Fibroblast of lung (primary cell): ENCODE data around the gene CD207. TPM values are rescaled to one million over a fixed set of nuclear protein-coding genes. Genes with fewer than 3 reads are reported as not detected.

Source experiments
- DNase-seq, 2 donors: peaks; one replicate each; pipeline versions ENCODE4 v3.0.0 to v3.0.0-alpha.2; 2010; ENCODE audit warnings: low read depth in 2 of 2
- H2AFZ ChIP-seq: 2 replicates; pipeline ENCODE4 v1.5.1; 2012; ENCODE audit warnings: low read length, control low read depth, inconsistent platforms
- H3K27ac ChIP-seq: 2 replicates; pipeline ENCODE4 v1.5.1; 2011; ENCODE audit warnings: low read length, control low read depth; ENCODE audit not compliant: insufficient read depth
- H3K27me3 ChIP-seq: 2 replicates; pipeline ENCODE4 v1.5.1; 2011; ENCODE audit warnings: mild to moderate bottlenecking, low read length; ENCODE audit not compliant: control insufficient read depth, insufficient read depth
- H3K36me3 ChIP-seq: 2 replicates; pipeline ENCODE4 v1.5.1; 2011; ENCODE audit warnings: low read length; ENCODE audit not compliant: control insufficient read depth, insufficient read depth
- H3K4me1 ChIP-seq: 2 replicates; pipeline ENCODE4 v1.5.1; 2011; ENCODE audit warnings: low read length; ENCODE audit not compliant: control insufficient read depth, insufficient read depth; ENCODE audit errors: extremely low read depth
- H3K4me2 ChIP-seq: 2 replicates; pipeline ENCODE4 v1.5.1; 2011; ENCODE audit warnings: low read length, control low read depth; ENCODE audit not compliant: insufficient read depth; ENCODE audit errors: extremely low read depth
- H3K4me3 ChIP-seq, 4 experiments: fragments of 200-600 bp in 1 of 4; sonication (generic) in 1 of 4; replicated peaks in 1 of 4; 2 replicates each; pipeline ENCODE4 v1.5.1; 2011 to 2016; ENCODE audit warnings: low read length in 4 of 4, low read depth in 3 of 4, mild to moderate bottlenecking in 3 of 4, control low read depth in 2 of 4, inconsistent platforms in 1 of 4, mixed read lengths in 1 of 4; ENCODE audit not compliant: insufficient read depth in 1 of 4; ENCODE audit errors: control extremely low read depth in 1 of 4
- H3K79me2 ChIP-seq: 2 replicates; pipeline ENCODE4 v1.5.1; 2012; ENCODE audit warnings: mild to moderate bottlenecking, low read length, inconsistent platforms; ENCODE audit not compliant: control insufficient read depth, insufficient read depth
- H3K9ac ChIP-seq: 2 replicates; pipeline ENCODE4 v1.5.1; 2011; ENCODE audit warnings: mild to moderate bottlenecking, low read length, control low read depth; ENCODE audit not compliant: insufficient read depth
- H3K9me3 ChIP-seq: 2 replicates; pipeline ENCODE4 v1.5.1; 2012; ENCODE audit warnings: low read depth, low read length; ENCODE audit not compliant: control insufficient read depth, insufficient read depth
- H4K20me1 ChIP-seq: 2 replicates; pipeline ENCODE4 v1.5.1; 2011; ENCODE audit warnings: low read length; ENCODE audit not compliant: control insufficient read depth, insufficient read depth; ENCODE audit errors: extremely low read depth
- EZH2 ChIP-seq: IDR thresholded peaks from 2 replicates; pipeline ENCODE4 v1.5.1; 2012; ENCODE audit warnings: low read length, control low read depth, mild to moderate bottlenecking; ENCODE audit errors: missing control alignments
- polyA plus RNA-seq, 2 donors: library from polyadenylated mRNA; depleted of rRNA in 1 of 2; stranded (reverse) in 1 of 2; unstranded in 1 of 2; fragments of >200 nt; gene quantifications; 2 replicates each; pipeline ENCODE4 v1.2.1, GENCODE V29; 2011 to 2012; ENCODE audit warnings: missing spikeins in 1 of 2
- total RNA-seq: library from RNA; depleted of rRNA; stranded (reverse); fragments of >200 nt; gene quantifications from 2 replicates; pipeline ENCODE4 v1.2.1, GENCODE V29; 2014
- TF ChIP-seq, protein P1 (sequence below), 2 donors: IDR thresholded peaks in 1 of 2; conservative IDR thresholded peaks in 1 of 2; 1 replicate in 1 of 2; 2 replicates in 1 of 2; pipeline ENCODE4 v1.5.1; 2011 to 2012; ENCODE audit warnings: low read length in 2 of 2, control low read depth in 1 of 2, inconsistent platforms in 1 of 2, low read depth in 1 of 2, mild to moderate bottlenecking in 1 of 2

CD207 gene
- total and polyA plus RNA-seq, 2 donors (not counting 1 experiment from before 2014, with no cell fraction given): 0.03 TPM; not detected in 1

DNA sequence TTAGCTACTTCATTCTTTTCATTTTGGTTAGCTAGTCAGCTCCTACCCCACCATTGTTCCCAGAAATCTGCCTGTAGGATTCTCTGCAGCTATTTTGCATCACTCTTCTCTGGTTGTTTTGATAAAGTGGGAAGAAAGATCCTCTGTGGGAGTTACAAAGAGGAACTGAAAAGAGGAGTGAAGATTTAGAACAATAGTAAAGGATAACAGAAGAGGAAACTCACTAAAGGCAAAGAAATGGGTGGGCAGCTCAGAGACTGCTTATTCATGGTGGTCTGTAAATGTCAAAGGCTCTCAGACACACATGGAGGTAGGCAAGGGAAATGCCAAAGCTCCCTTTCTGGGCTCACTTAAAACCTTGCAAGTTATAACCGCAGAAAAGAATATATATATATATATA lies 17.2 kb upstream of the CD207 start:
- H3K36me3 ChIP-seq: no peaks in the 10 kb centered on the region
- no peak for DNase-seq

DNA sequence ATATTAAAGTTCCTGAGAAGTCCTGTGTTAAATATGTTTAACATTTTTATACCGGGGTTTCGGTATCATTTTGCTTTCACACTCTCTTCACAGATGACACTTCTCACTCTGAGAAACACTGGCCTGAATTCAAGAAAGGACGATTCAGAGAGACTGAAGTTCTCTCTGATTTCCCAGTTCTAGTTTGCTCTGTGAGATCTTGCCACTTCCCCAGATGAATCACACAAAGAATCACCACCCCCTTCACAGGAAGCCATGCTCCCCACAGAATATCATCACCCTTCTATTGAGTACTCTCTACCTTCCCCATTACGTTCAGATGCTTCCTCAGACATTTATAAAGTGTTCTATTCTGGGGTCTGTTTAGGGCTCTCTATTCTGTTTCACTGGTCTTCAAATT lies 16.1 kb upstream of the CD207 start:
- H2AFZ ChIP-seq: no peak overlapping the region
- no peaks in the 10 kb centered on the region for H3K4me1 ChIP-seq
- no peak overlapping the region for H3K27ac ChIP-seq
- H3K4me2 ChIP-seq: no peak overlapping the region
- H3K9ac ChIP-seq: no peak overlapping the region
- no peak overlapping the region for H3K4me3 ChIP-seq
- TF ChIP-seq, protein P1, sequence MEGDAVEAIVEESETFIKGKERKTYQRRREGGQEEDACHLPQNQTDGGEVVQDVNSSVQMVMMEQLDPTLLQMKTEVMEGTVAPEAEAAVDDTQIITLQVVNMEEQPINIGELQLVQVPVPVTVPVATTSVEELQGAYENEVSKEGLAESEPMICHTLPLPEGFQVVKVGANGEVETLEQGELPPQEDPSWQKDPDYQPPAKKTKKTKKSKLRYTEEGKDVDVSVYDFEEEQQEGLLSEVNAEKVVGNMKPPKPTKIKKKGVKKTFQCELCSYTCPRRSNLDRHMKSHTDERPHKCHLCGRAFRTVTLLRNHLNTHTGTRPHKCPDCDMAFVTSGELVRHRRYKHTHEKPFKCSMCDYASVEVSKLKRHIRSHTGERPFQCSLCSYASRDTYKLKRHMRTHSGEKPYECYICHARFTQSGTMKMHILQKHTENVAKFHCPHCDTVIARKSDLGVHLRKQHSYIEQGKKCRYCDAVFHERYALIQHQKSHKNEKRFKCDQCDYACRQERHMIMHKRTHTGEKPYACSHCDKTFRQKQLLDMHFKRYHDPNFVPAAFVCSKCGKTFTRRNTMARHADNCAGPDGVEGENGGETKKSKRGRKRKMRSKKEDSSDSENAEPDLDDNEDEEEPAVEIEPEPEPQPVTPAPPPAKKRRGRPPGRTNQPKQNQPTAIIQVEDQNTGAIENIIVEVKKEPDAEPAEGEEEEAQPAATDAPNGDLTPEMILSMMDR (conservative IDR thresholded peaks at IDR 0.05 in 1 of 2, IDR thresholded peaks at IDR 0.05 in 1 of 2; ENCODE audit: low read depth in 1 of 2, low read length in 2 of 2): no peak
- TF ChIP-seq EZH2: no peak
- no peaks in the 10 kb centered on the region for H3K27me3 ChIP-seq
- H3K36me3 ChIP-seq: no peaks in the 10 kb centered on the region
- H3K79me2 ChIP-seq: no peaks in the 10 kb centered on the region
- no peak for DNase-seq
- H4K20me1 ChIP-seq: no peaks in the 10 kb centered on the region
- no peaks in the 10 kb centered on the region for H3K9me3 ChIP-seq

More for the DNA sequence above, 17.2 kb upstream of the CD207 start:
- no peak overlapping the region for H3K4me2 ChIP-seq
- no peaks in the 10 kb centered on the region for H3K4me1 ChIP-seq
- H3K27me3 ChIP-seq: no peaks in the 10 kb centered on the region
- H3K4me3 ChIP-seq: no peak overlapping the region
- TF ChIP-seq, protein P1 (conservative IDR thresholded peaks at IDR 0.05 in 1 of 2, IDR thresholded peaks at IDR 0.05 in 1 of 2; ENCODE audit: low read depth in 1 of 2, low read length in 2 of 2): no peak
- no peak for TF ChIP-seq EZH2
- H4K20me1 ChIP-seq: no peaks in the 10 kb centered on the region
- H3K9ac ChIP-seq: no peak overlapping the region
- H2AFZ ChIP-seq: no peak overlapping the region
- H3K79me2 ChIP-seq: no peaks in the 10 kb centered on the region
- no peaks in the 10 kb centered on the region for H3K9me3 ChIP-seq
- H3K27ac ChIP-seq: no peak overlapping the region

DNA sequence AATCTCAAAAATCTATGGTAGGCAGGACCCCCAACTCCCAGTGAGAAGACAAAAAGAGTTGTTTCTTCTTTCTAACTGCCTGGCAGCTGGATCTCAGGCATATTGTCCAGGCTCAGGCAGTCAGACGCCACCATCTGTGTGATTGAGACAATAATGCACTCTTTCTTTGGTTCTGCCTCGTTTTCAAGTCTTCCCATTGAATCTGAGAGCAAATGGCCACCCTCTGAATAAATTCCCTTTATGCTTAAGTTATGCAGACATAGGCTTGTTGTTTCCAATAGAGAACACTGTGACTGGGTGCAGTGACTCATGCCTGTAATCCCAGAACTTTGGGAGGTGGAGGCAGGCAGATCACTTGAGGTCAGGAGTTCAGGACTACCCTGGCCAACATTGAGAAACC lies 15.3 kb upstream of the CD207 start:
- Histone ChIP-seq H3K4me2 (no peak overlapping the region), H3K27ac (no peak overlapping the region), H4K20me1 (no peaks in the 10 kb centered on the region), H2AFZ (no peak overlapping the region), H3K27me3 (no peaks in the 10 kb centered on the region), H3K9me3 (no peaks in the 10 kb centered on the region), H3K9ac (no peak overlapping the region), H3K4me3 (no peak overlapping the region), H3K36me3 (no peaks in the 10 kb centered on the region), H3K79me2 (no peaks in the 10 kb centered on the region), H3K4me1 (no peaks in the 10 kb centered on the region)
- TF ChIP-seq EZH2: no peak
- TF ChIP-seq, protein P1 (conservative IDR thresholded peaks at IDR 0.05 in 1 of 2, IDR thresholded peaks at IDR 0.05 in 1 of 2; ENCODE audit: low read depth in 1 of 2, low read length in 2 of 2): no peak
- DNase-seq: no peak
